ENCODE measurements around the gene SPTBN2. TPM values are rescaled to one million over a fixed set of nuclear protein-coding genes. Genes with fewer than 3 reads are reported as not detected.

The SPTBN2 gene
- total RNA-seq, 4 donors from 2014 or later = 435 to 663 (median 597) TPM

- DNase-seq (ENCODE audit: low spot score in 2 of 2) = no peak
- H3K4me3 ChIP-seq (ENCODE audit: low read depth, poor library complexity, severe bottlenecking) = peak overlapping the region; percentile 67
- 5 to 6% methylated on average over 27 of the region's 27 CpGs for WGBS, 2 donors
- no peak for TF ChIP-seq POLR2A (IDR thresholded peaks at IDR 0.05)
- TF ChIP-seq, protein P1, sequence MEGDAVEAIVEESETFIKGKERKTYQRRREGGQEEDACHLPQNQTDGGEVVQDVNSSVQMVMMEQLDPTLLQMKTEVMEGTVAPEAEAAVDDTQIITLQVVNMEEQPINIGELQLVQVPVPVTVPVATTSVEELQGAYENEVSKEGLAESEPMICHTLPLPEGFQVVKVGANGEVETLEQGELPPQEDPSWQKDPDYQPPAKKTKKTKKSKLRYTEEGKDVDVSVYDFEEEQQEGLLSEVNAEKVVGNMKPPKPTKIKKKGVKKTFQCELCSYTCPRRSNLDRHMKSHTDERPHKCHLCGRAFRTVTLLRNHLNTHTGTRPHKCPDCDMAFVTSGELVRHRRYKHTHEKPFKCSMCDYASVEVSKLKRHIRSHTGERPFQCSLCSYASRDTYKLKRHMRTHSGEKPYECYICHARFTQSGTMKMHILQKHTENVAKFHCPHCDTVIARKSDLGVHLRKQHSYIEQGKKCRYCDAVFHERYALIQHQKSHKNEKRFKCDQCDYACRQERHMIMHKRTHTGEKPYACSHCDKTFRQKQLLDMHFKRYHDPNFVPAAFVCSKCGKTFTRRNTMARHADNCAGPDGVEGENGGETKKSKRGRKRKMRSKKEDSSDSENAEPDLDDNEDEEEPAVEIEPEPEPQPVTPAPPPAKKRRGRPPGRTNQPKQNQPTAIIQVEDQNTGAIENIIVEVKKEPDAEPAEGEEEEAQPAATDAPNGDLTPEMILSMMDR (IDR thresholded peaks at IDR 0.05) = no peak
- intact Hi-C loops (cut with DNase I; ENCODE audit: low total_unique reads) = loop anchor here (10.0 kb wide), 1 partner anchor 82 kb away; the partner anchor contains the start of genes CCDC87 and CCS
These were observed 52.0 kb downstream of the SPTBN2 start for GRCh38 chr11:66676931-66677598.

DNA sequence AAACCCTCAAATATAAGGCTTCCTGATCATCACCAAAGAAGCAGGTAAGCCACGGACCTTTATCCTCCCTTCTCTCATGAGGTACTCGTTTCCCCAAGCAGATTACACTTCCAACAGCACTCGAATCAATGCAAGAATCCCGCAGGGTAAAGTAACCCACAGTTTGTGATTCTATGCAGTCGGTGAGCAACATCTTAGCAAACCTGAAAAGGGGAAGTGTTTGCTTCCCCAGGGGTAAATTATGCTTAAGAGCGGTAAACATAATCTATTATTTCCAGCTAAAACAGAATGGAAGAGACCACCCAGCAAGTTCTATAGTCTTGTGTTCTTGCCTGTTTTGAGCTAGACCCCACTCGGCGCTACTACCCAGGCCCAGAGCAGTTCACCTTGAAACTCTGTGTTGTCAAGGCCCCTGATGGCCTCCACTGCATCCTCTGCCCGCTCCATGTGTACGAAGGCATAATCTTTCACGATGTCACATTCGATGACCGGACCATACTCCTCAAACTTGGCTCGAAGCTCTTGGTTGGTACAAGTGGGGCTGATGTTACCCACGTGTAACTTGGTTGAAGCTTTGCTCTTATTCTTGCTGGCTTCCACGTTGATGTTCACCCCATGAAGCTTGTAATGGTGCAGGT lies 52.6 kb downstream of the SPTBN2 start:
- intact Hi-C loops (cut with DNase I; ENCODE audit: low total_unique reads) = loop anchor here (10.0 kb wide), 1 partner anchor 82 kb away; the partner anchor contains the start of genes CCDC87 and CCS
- no peak overlapping the region for H3K4me3 ChIP-seq (ENCODE audit: low read depth, poor library complexity, severe bottlenecking)
- 59 to 60% methylated on average over 16 of the region's 16 CpGs for WGBS, 2 donors
- TF ChIP-seq POLR2A (IDR thresholded peaks at IDR 0.05) = no peak
- TF ChIP-seq, protein P1 (IDR thresholded peaks at IDR 0.05) = no peak
- DNase-seq (ENCODE audit: low spot score in 2 of 2) = no peak

- 77 to 79% methylated on average over 2 of the region's 2 CpGs for WGBS, 2 donors
- DNase-seq (ENCODE audit: low spot score in 2 of 2) = no peak
- TF ChIP-seq, protein P1 (IDR thresholded peaks at IDR 0.05) = no peak
- no peak for TF ChIP-seq POLR2A (IDR thresholded peaks at IDR 0.05)
- intact Hi-C loops (cut with DNase I; ENCODE audit: low total_unique reads) = loop anchor here (10.0 kb wide), 1 partner anchor 80 kb away; the partner anchor contains the start of genes CCDC87 and CCS
- no peak overlapping the region for H3K4me3 ChIP-seq (ENCODE audit: low read depth, poor library complexity, severe bottlenecking)
These were observed 53.9 kb downstream of the SPTBN2 start for GRCh38 chr11:66674964-66675602.

DNA sequence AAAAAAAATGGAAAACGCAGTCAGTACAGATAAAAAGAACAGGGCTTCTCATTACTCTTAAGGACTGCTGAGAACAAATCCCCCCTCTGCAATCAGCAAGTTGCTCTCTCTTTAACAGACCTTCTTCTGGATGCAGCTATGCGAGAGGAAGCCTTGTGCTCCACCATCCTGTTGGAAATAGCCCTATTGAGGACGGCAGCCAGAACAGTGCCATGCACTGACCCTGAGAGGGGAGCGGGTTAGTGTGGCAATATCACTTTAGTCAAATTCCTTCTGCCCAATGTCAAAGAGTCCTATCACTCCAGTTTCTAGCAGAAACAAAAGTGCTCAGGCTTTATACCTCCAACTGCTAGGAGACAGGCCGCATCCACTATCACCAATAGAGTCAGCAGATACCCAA lies 58.2 kb downstream of the SPTBN2 start:
- 79 to 88% methylated on average over 5 of the region's 5 CpGs for WGBS, 2 donors
- TF ChIP-seq, protein P1 (IDR thresholded peaks at IDR 0.05) = no peak
- no peak for TF ChIP-seq POLR2A (IDR thresholded peaks at IDR 0.05)
- intact Hi-C loops (cut with DNase I; ENCODE audit: low total_unique reads) = loop anchor here (10.0 kb wide), 1 partner anchor 76 kb away; the partner anchor contains the start of genes CCDC87 and CCS
- DNase-seq (ENCODE audit: low spot score in 2 of 2) = no peak
- no peak overlapping the region for H3K4me3 ChIP-seq (ENCODE audit: low read depth, poor library complexity, severe bottlenecking)

- intact Hi-C loops (cut with DNase I; ENCODE audit: low total_unique reads) = no loop called here
- 83 to 87% methylated on average over 11 of the region's 11 CpGs for WGBS, 2 donors
- peak in 1 of 2 donors; percentile 70 for DNase-seq (ENCODE audit: low spot score in 2 of 2)
- H3K4me3 ChIP-seq (ENCODE audit: low read depth, poor library complexity, severe bottlenecking) = no peak overlapping the region
- TF ChIP-seq, protein P1 (IDR thresholded peaks at IDR 0.05) = no peak
- no peak for TF ChIP-seq POLR2A (IDR thresholded peaks at IDR 0.05)
These were observed 63.6 kb downstream of the SPTBN2 start for GRCh38 chr11:66665369-66665768.
